RKO (cell line): ENCODE results near the gene PIP5KL1.

ENCODE experiments used
- DNase-seq: peaks from one replicate; pipeline ENCODE4 v3.0.0-alpha.2; 2016; ENCODE audit warnings: low spot score

The PIP5KL1 gene

DNA sequence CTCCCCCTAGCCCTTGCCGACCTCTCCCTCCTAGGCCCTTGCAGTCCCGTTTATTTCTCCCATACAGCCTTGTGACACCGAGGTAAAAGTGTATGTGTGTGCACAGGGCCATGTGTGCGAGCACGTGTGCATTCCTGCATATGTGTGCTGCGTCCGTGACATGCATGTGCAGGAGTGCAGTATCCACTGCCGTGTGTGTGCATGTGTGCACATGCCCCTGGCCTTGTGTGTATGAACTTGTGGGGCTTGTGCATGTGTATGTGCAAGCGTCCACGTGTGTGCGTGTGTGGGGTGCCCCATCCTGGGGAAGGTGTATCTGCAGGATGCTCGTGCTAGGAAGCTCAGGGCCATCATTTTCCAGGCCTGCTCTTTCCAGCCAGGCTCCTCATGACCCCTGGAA, 59.7 kb downstream of the PIP5KL1 start:
- DNase-seq, result no peak
